Measurements from ENCODE around the gene PLXNA4. TPM values are rescaled to one million over a fixed set of nuclear protein-coding genes. Genes with fewer than 3 reads are reported as not detected.

The PLXNA4 gene
- total RNA-seq, 2 experiments from 2014 or later: 0.12 to 0.29 TPM

GRCh38 chr7:132098327-132098726 lies 477.9 kb downstream of the PLXNA4 start:
- Mint-ChIP-seq H3K9me3 (no peaks in the 10 kb centered on the region), H3K36me3 (no peaks in the 10 kb centered on the region), H3K4me3 (no peak overlapping the region), H3K27ac (no peak overlapping the region), H3K27me3 (no peaks in the 10 kb centered on the region), H3K4me1 (no peaks in the 10 kb centered on the region)
- no peak for DNase-seq

- H3K27me3 Mint-ChIP-seq: no peaks in the 10 kb centered on the region
- H3K9me3 Mint-ChIP-seq: no peaks in the 10 kb centered on the region
- no peaks in the 10 kb centered on the region for H3K36me3 Mint-ChIP-seq
- no peak overlapping the region for H3K4me3 Mint-ChIP-seq
- no peak overlapping the region for H3K27ac Mint-ChIP-seq
- H3K4me1 Mint-ChIP-seq: no peaks in the 10 kb centered on the region
- DNase-seq: no peak
Measured at GRCh38 chr7:132097550-132098134, 478.6 kb downstream of the PLXNA4 start.

- no peak overlapping the region for H3K27ac Mint-ChIP-seq
- no peaks in the 10 kb centered on the region for H3K9me3 Mint-ChIP-seq
- no peak overlapping the region for H3K4me3 Mint-ChIP-seq
- no peaks in the 10 kb centered on the region for H3K36me3 Mint-ChIP-seq
- H3K4me1 Mint-ChIP-seq: no peaks in the 10 kb centered on the region
- H3K27me3 Mint-ChIP-seq: peaks cover 3% of the 10 kb centered on the region
- DNase-seq: no peak
Measured at GRCh38 chr7:132095111-132095765, 481.0 kb downstream of the PLXNA4 start.

GRCh38 chr7:132092106-132092505 lies 484.2 kb downstream of the PLXNA4 start:
- Mint-ChIP-seq H3K27me3 (peaks cover 8% of the 10 kb centered on the region), H3K9me3 (no peaks in the 10 kb centered on the region), H3K27ac (no peak overlapping the region), H3K4me1 (no peaks in the 10 kb centered on the region), H3K4me3 (no peak overlapping the region), H3K36me3 (no peaks in the 10 kb centered on the region)
- no peak for DNase-seq

- Mint-ChIP-seq H3K27me3 (peaks cover 8% of the 10 kb centered on the region), H3K27ac (no peak overlapping the region), H3K4me1 (no peaks in the 10 kb centered on the region), H3K36me3 (no peaks in the 10 kb centered on the region), H3K9me3 (no peaks in the 10 kb centered on the region), H3K4me3 (no peak overlapping the region)
- no peak for DNase-seq
Measured at GRCh38 chr7:132091706-132092105, 484.6 kb downstream of the PLXNA4 start.

- Mint-ChIP-seq H3K4me3 (no peak overlapping the region), H3K4me1 (no peaks in the 10 kb centered on the region), H3K9me3 (no peaks in the 10 kb centered on the region), H3K27me3 (peaks cover 8% of the 10 kb centered on the region), H3K36me3 (no peaks in the 10 kb centered on the region), H3K27ac (no peak overlapping the region)
- DNase-seq: no peak
Measured at GRCh38 chr7:132090444-132090843, 485.8 kb downstream of the PLXNA4 start.

GRCh38 chr7:132089356-132089755 lies 486.9 kb downstream of the PLXNA4 start:
- Mint-ChIP-seq H3K27ac (no peak overlapping the region), H3K36me3 (no peaks in the 10 kb centered on the region), H3K4me3 (no peak overlapping the region), H3K4me1 (no peaks in the 10 kb centered on the region), H3K9me3 (no peaks in the 10 kb centered on the region), H3K27me3 (peaks cover 8% of the 10 kb centered on the region)
- no peak for DNase-seq

- H3K36me3 Mint-ChIP-seq: no peaks in the 10 kb centered on the region
- no peaks in the 10 kb centered on the region for H3K9me3 Mint-ChIP-seq
- H3K27me3 Mint-ChIP-seq: peaks cover 17% of the 10 kb centered on the region
- H3K27ac Mint-ChIP-seq: no peak overlapping the region
- H3K4me1 Mint-ChIP-seq: no peaks in the 10 kb centered on the region
- DNase-seq: no peak
- H3K4me3 Mint-ChIP-seq: no peak overlapping the region
Measured at GRCh38 chr7:132087421-132087820, 488.8 kb downstream of the PLXNA4 start.

- no peaks in the 10 kb centered on the region for H3K36me3 Mint-ChIP-seq
- peaks cover 17% of the 10 kb centered on the region for H3K27me3 Mint-ChIP-seq
- no peak for DNase-seq
- no peaks in the 10 kb centered on the region for H3K4me1 Mint-ChIP-seq
- H3K4me3 Mint-ChIP-seq: no peak overlapping the region
- no peak overlapping the region for H3K27ac Mint-ChIP-seq
- no peaks in the 10 kb centered on the region for H3K9me3 Mint-ChIP-seq
Measured at GRCh38 chr7:132084776-132085388, 491.4 kb downstream of the PLXNA4 start.

- Mint-ChIP-seq H3K4me1 (no peaks in the 10 kb centered on the region), H3K4me3 (no peak overlapping the region), H3K27me3 (peaks cover 13% of the 10 kb centered on the region), H3K27ac (no peak overlapping the region), H3K9me3 (no peaks in the 10 kb centered on the region), H3K36me3 (no peaks in the 10 kb centered on the region)
- no peak for DNase-seq
Measured at GRCh38 chr7:132083537-132084123, 492.6 kb downstream of the PLXNA4 start.

- no peak overlapping the region for H3K27ac Mint-ChIP-seq
- no peak for DNase-seq
- no peaks in the 10 kb centered on the region for H3K36me3 Mint-ChIP-seq
- peaks cover 13% of the 10 kb centered on the region for H3K27me3 Mint-ChIP-seq
- no peak overlapping the region for H3K4me3 Mint-ChIP-seq
- no peaks in the 10 kb centered on the region for H3K4me1 Mint-ChIP-seq
- no peaks in the 10 kb centered on the region for H3K9me3 Mint-ChIP-seq
Measured at GRCh38 chr7:132083126-132083525, 493.1 kb downstream of the PLXNA4 start.

- Mint-ChIP-seq H3K27ac (no peak overlapping the region), H3K4me1 (no peaks in the 10 kb centered on the region), H3K27me3 (peaks cover 17% of the 10 kb centered on the region), H3K9me3 (no peaks in the 10 kb centered on the region), H3K36me3 (no peaks in the 10 kb centered on the region), H3K4me3 (no peak overlapping the region)
- no peak for DNase-seq
Measured at GRCh38 chr7:132082394-132082793, 493.9 kb downstream of the PLXNA4 start.

GRCh38 chr7:132081686-132082085 lies 494.6 kb downstream of the PLXNA4 start:
- H3K9me3 Mint-ChIP-seq: no peaks in the 10 kb centered on the region
- H3K27me3 Mint-ChIP-seq: peaks cover 24% of the 10 kb centered on the region
- no peak overlapping the region for H3K27ac Mint-ChIP-seq
- no peaks in the 10 kb centered on the region for H3K4me1 Mint-ChIP-seq
- DNase-seq: no peak
- H3K4me3 Mint-ChIP-seq: no peak overlapping the region
- H3K36me3 Mint-ChIP-seq: no peaks in the 10 kb centered on the region

GRCh38 chr7:132080967-132081668 lies 495.2 kb downstream of the PLXNA4 start:
- Mint-ChIP-seq H3K9me3 (no peaks in the 10 kb centered on the region), H3K27me3 (peaks cover 30% of the 10 kb centered on the region), H3K4me3 (no peak overlapping the region), H3K4me1 (no peaks in the 10 kb centered on the region), H3K27ac (no peak overlapping the region), H3K36me3 (no peaks in the 10 kb centered on the region)
- DNase-seq: no peak

- H3K27me3 Mint-ChIP-seq: peaks cover 36% of the 10 kb centered on the region
- DNase-seq: no peak
- H3K36me3 Mint-ChIP-seq: no peaks in the 10 kb centered on the region
- no peaks in the 10 kb centered on the region for H3K9me3 Mint-ChIP-seq
- H3K4me1 Mint-ChIP-seq: no peaks in the 10 kb centered on the region
- H3K27ac Mint-ChIP-seq: no peak overlapping the region
- no peak overlapping the region for H3K4me3 Mint-ChIP-seq
Measured at GRCh38 chr7:132080467-132080866, 495.8 kb downstream of the PLXNA4 start.
